GM18508 (cell line): ENCODE data around the gene DNAJC8.

Source experiments
- ATAC-seq: cut with Tn5 transposase; IDR thresholded peaks from one replicate; pipeline ENCODE4 v1.9.1; 2021; ENCODE audit warnings: moderate number of reproducible peaks; ENCODE audit not compliant: insufficient read depth, unreplicated experiment

Gene DNAJC8

DNA sequence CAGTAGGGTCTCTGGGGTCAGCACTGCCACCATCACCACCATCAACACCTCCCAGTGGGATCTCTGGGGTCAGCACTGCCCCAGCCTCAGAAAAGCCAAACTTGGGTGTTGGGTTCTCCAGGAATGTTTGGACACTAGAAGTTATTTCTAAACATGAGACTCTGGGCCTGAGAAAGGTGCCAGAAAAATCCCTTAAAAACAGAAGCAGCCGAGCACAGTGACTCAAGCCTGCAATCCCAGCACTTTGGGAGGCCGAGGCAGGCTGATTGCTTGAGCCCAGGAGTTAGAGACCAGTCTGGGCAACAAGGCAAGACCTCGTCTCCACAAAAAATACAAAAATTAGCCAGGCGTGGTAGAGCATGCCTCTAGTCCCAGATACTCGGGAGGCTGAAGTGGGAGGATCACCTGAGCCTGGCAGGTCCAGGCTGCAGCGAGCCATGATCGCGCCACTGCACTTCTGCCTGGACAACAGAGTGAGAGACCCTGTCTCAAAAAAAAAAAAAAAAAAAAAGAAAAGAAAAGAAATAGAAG is 56.8 kb downstream of the DNAJC8 start:
- no peak for ATAC-seq

DNA sequence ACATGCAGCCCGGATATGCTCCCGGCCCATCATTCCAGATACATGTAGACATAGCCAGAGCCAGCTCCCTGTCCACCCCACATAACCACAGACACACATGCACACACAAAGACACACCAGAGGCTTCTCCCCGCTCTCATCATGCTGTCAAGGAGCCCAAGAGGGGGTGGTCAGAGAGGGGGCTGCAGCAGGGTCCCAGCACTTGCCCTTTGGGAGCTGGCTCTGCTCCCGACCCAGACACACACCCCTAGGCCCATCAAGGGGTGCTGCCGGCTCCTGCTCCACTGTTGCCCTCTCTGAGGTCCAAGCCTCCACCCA is 58.9 kb downstream of the DNAJC8 start:
- no peak for ATAC-seq

DNA sequence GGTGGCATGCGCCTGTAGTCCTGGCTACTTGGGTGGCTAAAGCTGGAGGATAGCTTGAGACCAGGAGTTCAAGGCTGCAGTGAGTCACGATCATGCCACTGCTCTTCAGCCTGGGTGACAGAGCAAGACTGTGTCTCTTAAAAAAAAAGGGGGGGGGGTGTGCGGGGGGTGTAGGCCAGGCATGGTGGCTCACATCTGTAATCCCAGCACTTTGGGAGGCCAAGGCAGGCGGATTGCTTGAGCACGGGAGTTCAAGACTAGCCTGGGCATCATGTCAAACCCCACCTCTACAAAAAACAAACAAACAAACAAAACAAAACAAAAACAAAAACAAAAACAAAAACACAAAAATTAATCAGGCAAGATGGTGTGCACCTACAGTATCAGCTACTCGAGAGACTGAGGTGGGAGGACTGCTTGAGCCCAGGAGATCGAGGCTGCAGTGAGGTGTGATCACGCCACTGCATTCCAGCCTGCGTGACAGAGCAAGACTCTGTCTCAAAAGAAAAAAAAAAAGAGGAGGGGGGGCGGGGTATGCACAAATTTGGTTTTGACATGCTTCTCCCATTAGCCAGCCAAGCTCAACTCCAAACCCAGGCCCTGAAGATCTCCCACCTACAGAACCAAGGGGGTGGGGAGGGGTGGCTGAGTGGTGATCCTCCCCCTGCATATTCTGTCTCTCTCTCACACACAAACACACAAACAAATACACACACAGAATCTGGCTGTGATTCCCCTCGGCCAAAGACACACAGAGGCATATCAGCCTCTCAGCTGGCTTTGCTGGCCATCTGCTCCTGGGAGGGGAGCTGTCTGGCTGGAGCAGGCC is 59.5 kb downstream of the DNAJC8 start:
- no peak for ATAC-seq

DNA sequence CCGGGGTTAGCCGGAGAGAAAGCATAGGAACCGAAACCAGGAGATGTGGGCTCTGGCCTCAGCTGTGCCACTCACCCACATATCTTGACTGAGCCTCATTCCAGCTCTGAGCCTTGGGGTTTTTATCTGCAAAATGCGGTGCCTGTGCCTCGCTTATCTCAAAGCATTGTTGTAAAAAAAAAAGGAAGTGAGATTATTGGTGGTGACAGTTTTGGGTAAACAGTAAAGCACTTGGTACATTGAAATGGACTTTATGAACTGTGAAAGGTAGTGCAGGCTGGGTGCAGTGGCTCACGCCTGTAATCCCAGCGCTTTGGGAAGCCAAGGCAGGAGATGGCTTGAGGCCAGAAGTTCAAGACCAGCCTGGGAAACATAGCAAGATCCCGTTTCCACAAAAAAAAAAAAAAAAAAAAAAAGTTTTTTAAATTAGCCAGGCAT is 60.1 kb downstream of the DNAJC8 start:
- ATAC-seq: peak; percentile 53

DNA sequence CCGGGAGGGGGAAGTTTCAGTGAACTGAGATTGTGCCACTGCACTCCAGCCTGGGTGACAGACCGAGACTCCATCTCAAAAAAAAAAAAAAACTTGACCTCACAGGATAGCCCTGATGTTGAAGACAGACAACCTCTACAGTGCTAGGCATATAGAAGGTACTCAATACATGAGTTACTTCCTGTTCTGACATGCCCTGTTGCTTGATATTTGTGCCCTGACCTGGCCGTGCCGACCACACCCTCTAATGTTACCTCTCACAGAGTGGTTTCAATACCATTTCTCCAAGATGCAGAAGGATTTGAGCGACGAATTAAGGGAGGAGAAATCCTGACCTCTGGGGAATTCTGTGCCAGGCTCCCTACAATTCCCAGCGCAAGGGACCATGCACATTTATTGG is 61.6 kb downstream of the DNAJC8 start:
- no peak for ATAC-seq

DNA sequence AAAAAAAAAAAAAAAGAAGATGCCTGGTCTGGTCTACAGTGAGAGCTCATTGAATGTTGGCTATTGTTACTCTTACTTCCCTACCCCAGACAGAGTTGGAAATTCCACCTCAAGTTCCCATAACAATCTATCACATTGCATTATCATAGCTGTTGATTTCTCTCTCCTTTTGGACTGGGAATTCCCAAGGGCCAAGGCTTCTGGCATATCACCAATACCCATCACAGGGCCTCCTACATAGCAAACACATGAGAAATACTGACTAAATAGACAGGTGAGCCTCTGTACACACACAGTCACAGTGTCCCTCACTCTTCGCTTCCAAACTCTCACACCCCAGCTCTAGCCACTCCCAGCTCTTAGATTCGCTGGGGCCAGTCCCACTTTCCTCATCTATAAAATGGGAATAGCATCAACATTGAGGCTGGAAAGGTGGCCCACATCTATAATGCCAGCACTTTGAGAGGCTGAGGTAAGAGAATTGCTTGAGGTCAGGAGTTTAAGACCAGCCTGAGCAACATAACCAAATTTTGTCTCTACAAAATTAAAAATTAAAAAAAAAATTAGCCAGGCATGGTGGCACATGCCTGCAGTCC is 62.7 kb downstream of the DNAJC8 start:
- no peak for ATAC-seq

DNA sequence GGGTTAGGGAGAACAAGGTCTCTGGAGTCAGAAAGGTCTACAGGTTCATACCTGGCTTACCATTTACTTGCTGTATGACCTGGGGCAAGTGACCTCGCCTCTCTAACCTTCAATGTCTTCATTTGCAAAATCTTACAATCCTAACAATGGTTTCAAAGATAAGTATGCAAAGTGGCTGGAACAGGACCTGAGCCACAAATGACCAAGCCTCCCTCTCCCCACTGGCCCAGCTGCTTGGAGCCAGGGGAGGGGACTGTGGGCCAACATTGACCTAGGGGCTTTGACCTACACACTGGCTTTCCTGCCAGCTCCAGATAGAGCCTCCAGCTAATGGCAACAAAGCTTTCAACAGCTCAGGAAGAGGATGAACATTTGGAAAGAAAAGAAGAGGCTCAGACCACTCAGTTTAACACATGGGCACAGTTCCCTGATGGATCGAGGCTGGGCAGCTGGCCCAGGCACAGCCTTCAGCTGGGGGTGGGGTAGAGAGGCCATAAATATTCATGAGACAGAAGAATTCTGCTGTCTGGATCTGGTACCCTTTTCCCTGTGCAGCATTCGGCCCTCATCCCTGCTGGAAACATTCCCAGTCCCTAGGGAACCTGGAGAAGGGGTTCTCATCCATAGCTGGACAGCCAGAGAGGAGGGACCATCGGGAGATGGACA is 69.2 kb downstream of the DNAJC8 start:
- no peak for ATAC-seq

DNA sequence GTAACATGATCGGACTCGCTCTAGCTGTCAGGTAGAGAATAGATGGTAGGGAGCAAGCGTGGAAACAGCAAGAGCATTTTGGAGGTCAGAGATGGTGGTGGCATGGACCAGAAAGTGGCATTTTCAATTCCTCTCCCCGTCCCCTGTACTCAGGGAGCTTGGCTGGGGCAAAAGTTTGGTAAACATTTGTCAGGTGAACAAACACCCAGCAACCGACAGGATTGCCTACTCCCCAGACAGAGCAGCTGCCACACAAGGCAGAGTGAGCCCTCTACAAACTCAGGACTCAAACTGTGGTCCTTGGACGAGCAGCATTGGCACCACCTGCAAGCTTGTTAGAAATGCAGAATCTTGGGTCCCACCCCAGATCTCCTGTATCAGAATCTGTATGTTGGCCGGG is 70.7 kb downstream of the DNAJC8 start:
- ATAC-seq: no peak

DNA sequence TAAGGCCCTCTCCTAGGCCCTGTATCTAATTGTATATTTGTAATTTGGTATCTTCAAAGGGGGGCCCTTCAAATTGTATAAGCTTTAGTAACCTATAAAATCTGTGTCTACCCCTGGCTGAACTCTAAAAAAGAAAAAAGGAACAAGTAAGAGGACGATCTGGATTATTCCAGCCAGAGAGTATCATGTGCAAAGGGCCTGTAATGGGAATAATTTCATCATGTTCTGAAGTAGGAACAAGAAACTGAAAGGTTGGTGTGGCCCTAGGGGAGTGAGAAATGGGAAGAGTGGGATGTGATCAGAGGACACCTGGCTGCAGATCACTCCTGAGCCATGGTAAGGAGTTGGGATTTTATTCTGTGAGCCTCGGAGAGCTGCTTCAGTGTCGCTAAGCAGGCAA is 71.1 kb downstream of the DNAJC8 start:
- no peak for ATAC-seq

DNA sequence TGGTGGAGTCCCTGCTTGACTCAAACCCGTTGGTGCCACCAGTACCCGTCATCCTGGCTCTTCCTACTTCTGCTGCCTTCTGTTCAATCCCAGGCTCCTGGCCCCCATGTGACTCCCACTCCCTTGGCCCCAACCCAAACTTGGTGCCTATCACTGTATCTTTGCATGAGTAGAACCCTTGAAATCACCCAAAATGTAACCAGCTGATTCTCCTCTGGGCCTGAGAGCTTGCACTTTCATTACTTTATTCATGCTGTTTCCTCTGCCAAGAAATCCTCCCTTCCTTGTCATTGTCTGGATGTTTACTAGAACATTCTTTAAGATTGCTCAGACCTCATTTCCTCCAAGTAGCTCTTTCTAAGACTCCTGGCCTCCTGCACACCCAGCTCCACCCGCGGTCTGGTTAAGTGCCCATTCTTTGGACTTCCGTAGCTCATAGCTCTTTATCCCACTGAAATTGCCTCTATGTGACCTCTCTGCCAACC is 72.0 kb downstream of the DNAJC8 start:
- no peak for ATAC-seq

DNA sequence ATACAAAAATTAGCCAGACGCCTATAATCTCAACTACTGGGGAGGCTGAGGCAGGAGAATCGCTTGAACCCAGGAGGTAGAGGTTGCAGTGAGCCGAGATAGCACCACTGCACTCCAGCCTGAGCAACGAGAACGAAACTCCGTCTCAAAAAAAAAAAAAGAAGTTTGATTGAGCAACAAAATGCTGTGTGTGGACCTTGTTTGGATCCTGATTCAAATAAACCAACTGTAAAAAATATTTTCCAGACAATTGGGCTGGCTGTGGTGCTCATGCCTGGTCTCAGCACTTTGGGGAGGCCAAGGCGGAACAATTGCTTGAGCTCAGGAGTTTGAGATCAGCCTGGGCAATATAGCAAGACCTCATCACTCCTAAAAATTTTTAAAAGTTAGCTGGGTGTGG is 73.1 kb downstream of the DNAJC8 start:
- no peak for ATAC-seq

DNA sequence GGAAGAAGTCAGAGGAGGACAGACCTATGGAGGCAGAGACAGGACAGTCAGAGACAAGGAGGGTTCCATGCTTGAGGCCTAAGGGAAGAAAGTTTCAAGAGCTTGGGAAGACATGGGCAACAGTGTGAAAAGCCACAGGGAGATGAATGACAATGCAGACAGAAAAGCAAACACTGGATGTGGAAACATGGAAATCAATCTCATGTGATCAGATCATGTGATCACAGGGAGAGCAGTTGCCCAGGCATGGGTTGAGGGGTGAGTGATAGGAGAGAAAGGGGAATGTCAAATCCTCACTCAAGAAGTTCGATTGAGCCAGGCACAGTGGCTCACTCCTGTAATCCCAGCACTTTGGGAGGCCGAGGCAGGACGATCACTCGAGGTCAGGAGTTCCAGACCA is 73.6 kb downstream of the DNAJC8 start:
- ATAC-seq: no peak

DNA sequence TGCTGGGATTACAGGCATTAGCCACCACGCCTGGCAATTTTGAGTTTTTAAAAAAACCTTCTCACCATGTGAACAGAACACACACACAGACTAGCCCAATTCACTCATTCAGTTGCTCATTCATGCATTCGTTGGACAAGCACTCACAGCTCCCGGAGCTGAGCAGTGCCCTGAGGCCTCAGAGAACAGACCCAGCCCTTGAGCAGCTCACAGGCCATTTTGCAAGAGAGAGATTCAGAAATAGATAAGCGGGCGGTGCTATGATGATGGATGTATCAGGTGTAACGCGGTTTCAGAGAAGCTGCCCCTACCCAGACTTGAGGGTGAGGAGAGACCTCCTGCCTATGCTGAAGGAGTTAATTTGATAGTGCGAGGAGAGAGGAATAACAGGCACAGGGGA is 74.9 kb downstream of the DNAJC8 start:
- no peak for ATAC-seq

DNA sequence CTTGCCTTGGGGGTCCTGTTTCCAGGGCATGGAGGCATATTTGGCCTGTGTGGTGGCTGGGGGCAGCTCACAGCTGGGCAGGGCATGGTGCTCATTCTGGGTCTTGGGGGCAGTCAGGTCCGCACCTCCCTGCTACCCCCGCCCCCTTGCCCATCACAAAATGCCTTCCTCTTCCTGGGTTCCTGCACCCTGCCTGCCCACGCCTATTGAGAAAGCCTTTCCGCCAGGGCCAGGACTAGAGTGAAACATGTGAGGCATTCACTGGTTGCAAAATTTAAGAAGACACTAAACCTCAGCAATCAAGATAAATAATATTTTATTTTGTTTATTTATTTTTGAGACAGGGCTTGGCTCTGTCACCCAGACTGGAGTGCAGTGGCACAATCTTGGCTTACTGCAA is 76.0 kb downstream of the DNAJC8 start:
- no peak for ATAC-seq

DNA sequence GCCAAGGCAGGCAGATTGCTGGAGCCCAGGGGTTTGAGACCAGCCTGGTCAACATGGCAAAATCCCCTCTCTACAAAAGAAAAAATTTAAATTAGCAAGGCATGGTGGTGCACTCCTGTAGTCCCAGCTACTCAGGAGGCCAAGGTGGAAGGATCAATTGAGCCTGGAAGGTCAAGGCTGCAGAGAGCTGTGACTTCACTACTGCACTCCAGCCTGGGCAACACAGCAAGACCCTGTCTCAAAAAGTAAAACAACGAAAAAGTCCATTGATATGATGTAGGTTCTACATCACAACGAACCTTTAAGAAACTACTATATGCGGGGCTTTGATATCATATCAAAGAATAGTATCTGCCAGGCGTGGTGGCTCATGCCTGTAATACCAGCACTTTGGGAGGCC is 77.2 kb downstream of the DNAJC8 start:
- no peak for ATAC-seq

DNA sequence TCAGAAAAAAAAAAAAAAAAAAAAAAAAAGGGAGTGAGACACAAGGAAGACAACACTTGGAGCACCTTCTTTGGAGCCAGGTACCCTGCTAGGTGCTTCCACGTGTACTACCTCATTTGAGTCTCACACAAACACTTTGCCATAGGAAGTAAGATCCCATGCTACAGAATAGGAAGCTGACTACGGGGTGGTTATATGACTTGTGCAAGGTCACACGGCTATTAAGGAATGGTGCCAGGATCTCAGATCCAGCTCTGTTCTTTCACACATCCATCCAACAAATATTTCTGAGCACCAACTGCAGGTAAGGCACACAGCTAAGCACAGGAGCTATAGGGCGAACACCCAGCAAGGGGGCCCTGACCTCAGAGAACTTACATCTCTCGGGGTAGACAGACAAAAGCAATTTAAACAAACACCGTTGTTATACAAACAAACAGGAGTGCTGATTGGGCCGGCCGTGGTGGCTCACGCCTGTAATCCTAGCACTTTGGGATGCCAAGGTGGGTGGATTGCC is 78.7 kb downstream of the DNAJC8 start:
- ATAC-seq: no peak
